Upper lobe of left lung (tissue), 6 donors: Measurements from ENCODE around the gene ISG15. TPM values are rescaled to one million over a fixed set of nuclear protein-coding genes. Genes with fewer than 3 reads are reported as not detected.
"Not testable (repeated sequence)": the region's sequence is repeated elsewhere in the genome, so short reads cannot be mapped to it uniquely, and the experiment has no call there.

Experiments
- ATAC-seq, 2 donors: fragments of 200-7000 bp; cut with Tn5 transposase; one replicate each; pipeline ENCODE4 v1.9.1; 2022; ENCODE audit warnings: mild to moderate bottlenecking in 2 of 2, moderate library complexity in 2 of 2; ENCODE audit not compliant: low FRiP score in 2 of 2
- DNase-seq, 2 donors: peaks; one replicate each; pipeline ENCODE4 v3.0.0-alpha.2; 2019 to 2020
- H3K27ac ChIP-seq, 4 donors: fragments of 200-600 bp; sonication (generic); one replicate each; pipeline ENCODE4 v1.5.1; 2016 to 2019
- H3K27me3 ChIP-seq, 4 donors: fragments of 200-600 bp; sonication (generic); one replicate each; pipeline ENCODE4 v1.5.1; 2017 to 2019
- H3K36me3 ChIP-seq, 4 donors: fragments of 200-600 bp; sonication (generic); one replicate each; pipeline ENCODE4 v1.5.1; 2016 to 2019
- H3K4me1 ChIP-seq, 4 donors: fragments of 200-600 bp; sonication (generic); one replicate each; pipeline ENCODE4 v1.5.1; 2018 to 2019
- H3K4me3 ChIP-seq, 4 donors: fragments of 200-600 bp; sonication (generic); one replicate each; pipeline ENCODE4 v1.5.1; 2017 to 2019; ENCODE audit warnings: mild to moderate bottlenecking in 2 of 4, moderate library complexity in 1 of 4
- H3K9me3 ChIP-seq, 4 donors: fragments of 200-600 bp; sonication (generic); one replicate each; pipeline ENCODE4 v1.5.1; 2018 to 2019
- CTCF ChIP-seq, 6 experiments: fragments of 450-650 bp in 4 of 6; fragments of 200-600 bp in 2 of 6; sonication (generic) in 2 of 6; IDR thresholded peaks; one replicate each; pipeline ENCODE4 v1.5.1; 2016 to 2019; ENCODE audit warnings: antibody characterized with exemption in 6 of 6
- EP300 ChIP-seq, 4 donors: sonication (generic); formaldehyde crosslinking; IDR thresholded peaks; one replicate each; pipeline ENCODE4 v1.5.1; 2017; ENCODE audit warnings: antibody characterized with exemption in 4 of 4, control low read depth in 2 of 4
- POLR2A ChIP-seq, 4 donors: fragments of 450-650 bp; IDR thresholded peaks; one replicate each; pipeline ENCODE4 v1.5.1; 2016 to 2017; ENCODE audit warnings: antibody characterized with exemption in 4 of 4, mild to moderate bottlenecking in 2 of 4
- POLR2AphosphoS5 ChIP-seq, 2 donors: sonication (generic); formaldehyde crosslinking; IDR thresholded peaks; one replicate each; pipeline ENCODE4 v1.5.1; 2017; ENCODE audit warnings: antibody characterized with exemption in 2 of 2
- WGBS, 2 donors: methylation state at CpG; one replicate each; pipeline ENCODE4 v1.1.5; 2017 to 2018; 5-methylcytosine and 5-hydroxymethylcytosine counted together
- total RNA-seq, 6 donors: library from RNA; depleted of rRNA in 4 of 6; stranded (reverse); fragments of >200 nt in 4 of 6; gene quantifications; one replicate each; pipeline versions ENCODE4 v1.1.0 to v1.2.1, GENCODE V29; 2016 to 2021
- donor health status: DM: no; HTN: no; CAD: no; lungs with moderate emphysema.
- donor health status: DM: no; HTN: yes; CAD: no; lungs with severe emphysema.

Gene ISG15
- total RNA-seq, 6 donors from 2014 or later, result 32.5 to 180 (median 63.8) TPM

GRCh38 chr1:1006305-1007159, 6.8 kb upstream of the ISG15 start:
- TF ChIP-seq POLR2AphosphoS5 (IDR thresholded peaks at IDR 0.05) (no peak), POLR2A (IDR thresholded peaks at IDR 0.05) (no peak), EP300 (IDR thresholded peaks at IDR 0.05) (no peak), CTCF (IDR thresholded peaks at IDR 0.05) (no peak)
- H3K27ac ChIP-seq, result no peak overlapping the region
- no peaks in the 10 kb centered on the region for H3K9me3 ChIP-seq
- no peaks in the 10 kb centered on the region for H3K36me3 ChIP-seq
- DNase-seq (peak in 1 of 2 donors; percentile 70), ATAC-seq (no peak)
- peaks cover 0 to 3% (median under 1%) of the 10 kb centered on the region in 4 donors for H3K27me3 ChIP-seq
- peaks cover 18 to 27% (median 24%) of the 10 kb centered on the region in 4 donors for H3K4me1 ChIP-seq
- no peak overlapping the region for H3K4me3 ChIP-seq
- 83 to 89% methylated on average over 33 to 37 of the region's 37 CpGs for WGBS, 2 donors

DNA sequence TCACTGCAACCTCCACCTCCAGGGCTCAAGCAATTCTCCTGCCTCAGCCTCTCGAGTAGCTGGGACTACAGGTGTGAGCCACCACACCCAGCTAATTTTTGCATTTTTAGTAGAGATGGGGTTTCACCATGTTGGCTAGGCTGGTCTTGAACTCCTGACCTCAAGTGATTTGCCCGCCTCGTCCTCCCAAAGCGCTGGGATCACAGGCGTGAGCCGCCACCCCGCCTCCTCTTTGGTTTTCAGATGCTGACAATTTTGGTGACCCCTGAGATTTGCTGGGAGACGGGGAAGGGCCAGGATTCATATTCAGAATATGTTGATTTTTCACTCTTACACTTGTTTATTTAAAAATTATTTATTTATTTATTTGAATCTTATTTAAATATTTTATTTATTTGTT, 3.2 kb upstream of the ISG15 start:
- not testable (repeated sequence) for H3K4me3 ChIP-seq, H3K27me3 ChIP-seq, H3K36me3 ChIP-seq, H3K9me3 ChIP-seq, ATAC-seq, DNase-seq, H3K27ac ChIP-seq
- H3K4me1 ChIP-seq, result peaks cover 22 to 31% (median 27%) of the 10 kb centered on the region in 4 donors
- 92 to 93% methylated on average over 8 of the region's 8 CpGs for WGBS, 2 donors

GRCh38 chr1:1011396-1011949, 1.8 kb upstream of the ISG15 start:
- Histone ChIP-seq H3K27ac (no peak overlapping the region), H3K36me3 (no peaks in the 10 kb centered on the region), H3K4me3 (no peak overlapping the region), H3K27me3 (no peaks in the 10 kb centered on the region), H3K9me3 (no peaks in the 10 kb centered on the region), H3K4me1 (peaks cover 14 to 23% (median 20%) of the 10 kb centered on the region in 4 donors)
- DNase-seq (no peak), ATAC-seq (no peak)
- WGBS, 2 donors, result 80 to 84% methylated on average over 14 of the region's 14 CpGs
- TF ChIP-seq POLR2A (IDR thresholded peaks at IDR 0.05) (no peak), POLR2AphosphoS5 (IDR thresholded peaks at IDR 0.05) (no peak), CTCF (IDR thresholded peaks at IDR 0.05) (no peak), EP300 (IDR thresholded peaks at IDR 0.05) (no peak)

DNA sequence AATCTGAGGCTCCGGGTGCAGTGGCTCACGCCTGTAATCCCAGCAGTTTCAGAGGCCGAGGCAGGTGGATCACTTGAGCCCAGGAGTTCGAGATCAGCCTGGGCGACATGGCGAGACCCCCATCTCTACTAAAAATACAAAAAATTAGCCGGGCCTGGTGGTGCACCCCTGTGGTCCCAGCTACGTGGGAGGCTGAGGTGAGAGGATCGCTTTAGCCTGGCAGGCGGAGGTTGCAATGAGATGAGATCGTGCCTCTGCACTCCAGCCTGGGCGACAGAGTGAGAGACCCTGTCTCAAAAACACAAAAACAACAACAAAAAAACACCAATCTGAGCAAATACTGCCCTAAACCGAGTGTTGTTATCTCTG, 577 bp upstream of the ISG15 start:
- not testable (repeated sequence) for ATAC-seq, H3K36me3 ChIP-seq, H3K9me3 ChIP-seq, DNase-seq, H3K27me3 ChIP-seq
- Histone ChIP-seq H3K27ac (peak overlapping the region; percentile 86 to 97 (median 89)), H3K4me3 (peak overlapping the region; percentile 37 to 75 (median 60)), H3K4me1 (peaks cover 14 to 23% (median 20%) of the 10 kb centered on the region in 4 donors)
- 67 to 75% methylated on average over 13 of the region's 13 CpGs for WGBS, 2 donors

DNA sequence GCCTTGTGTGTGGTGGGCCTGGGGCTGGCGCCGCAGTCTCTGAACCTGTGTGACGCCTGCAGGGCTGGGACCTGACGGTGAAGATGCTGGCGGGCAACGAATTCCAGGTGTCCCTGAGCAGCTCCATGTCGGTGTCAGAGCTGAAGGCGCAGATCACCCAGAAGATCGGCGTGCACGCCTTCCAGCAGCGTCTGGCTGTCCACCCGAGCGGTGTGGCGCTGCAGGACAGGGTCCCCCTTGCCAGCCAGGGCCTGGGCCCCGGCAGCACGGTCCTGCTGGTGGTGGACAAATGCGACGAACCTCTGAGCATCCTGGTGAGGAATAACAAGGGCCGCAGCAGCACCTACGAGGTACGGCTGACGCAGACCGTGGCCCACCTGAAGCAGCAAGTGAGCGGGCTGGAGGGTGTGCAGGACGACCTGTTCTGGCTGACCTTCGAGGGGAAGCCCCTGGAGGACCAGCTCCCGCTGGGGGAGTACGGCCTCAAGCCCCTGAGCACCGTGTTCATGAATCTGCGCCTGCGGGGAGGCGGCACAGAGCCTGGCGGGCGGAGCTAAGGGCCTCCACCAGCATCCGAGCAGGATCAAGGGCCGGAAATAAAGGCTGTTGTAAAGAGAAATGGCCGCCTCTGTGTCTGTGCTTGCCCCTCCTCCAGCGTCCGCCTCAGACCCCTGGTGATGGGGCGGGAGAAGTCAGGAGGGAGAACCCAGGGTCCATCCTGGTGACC, 788 bp downstream of the ISG15 start:
- TF ChIP-seq EP300 (IDR thresholded peaks at IDR 0.05), result no peak
- TF ChIP-seq POLR2A (IDR thresholded peaks at IDR 0.05), result no peak
- no peak for TF ChIP-seq POLR2AphosphoS5 (IDR thresholded peaks at IDR 0.05)
- no peak for TF ChIP-seq CTCF (IDR thresholded peaks at IDR 0.05)
- H3K4me3 ChIP-seq, result peak overlapping the region; percentile 37 to 75 (median 60)
- H3K36me3 ChIP-seq, result no peaks in the 10 kb centered on the region
- peak overlapping the region; percentile 86 to 97 (median 89) for H3K27ac ChIP-seq
- no peaks in the 10 kb centered on the region for H3K9me3 ChIP-seq
- DNase-seq (peak in 1 of 2 donors; percentile 78), ATAC-seq (peak in 1 of 2 donors; percentile 7)
- 54 to 57% methylated on average over 21 to 41 of the region's 41 CpGs for WGBS, 2 donors
- H3K4me1 ChIP-seq, result peaks cover 16 to 26% (median 24%) of the 10 kb centered on the region in 4 donors
- no peaks in the 10 kb centered on the region for H3K27me3 ChIP-seq
